Measurements from ENCODE around the gene HSPD1. TPM values are rescaled to one million over a fixed set of nuclear protein-coding genes. Genes with fewer than 3 reads are reported as not detected.
A peak's percentile ranks its signal among the peaks of the same experiment; 100 is the strongest.

HSPD1 gene
- total and polyA plus RNA-seq, 2 of the 13 experiments (the other 11 are each of a cell fraction or from before 2014, with no cell fraction given): 685 to 2,610 TPM

DNA sequence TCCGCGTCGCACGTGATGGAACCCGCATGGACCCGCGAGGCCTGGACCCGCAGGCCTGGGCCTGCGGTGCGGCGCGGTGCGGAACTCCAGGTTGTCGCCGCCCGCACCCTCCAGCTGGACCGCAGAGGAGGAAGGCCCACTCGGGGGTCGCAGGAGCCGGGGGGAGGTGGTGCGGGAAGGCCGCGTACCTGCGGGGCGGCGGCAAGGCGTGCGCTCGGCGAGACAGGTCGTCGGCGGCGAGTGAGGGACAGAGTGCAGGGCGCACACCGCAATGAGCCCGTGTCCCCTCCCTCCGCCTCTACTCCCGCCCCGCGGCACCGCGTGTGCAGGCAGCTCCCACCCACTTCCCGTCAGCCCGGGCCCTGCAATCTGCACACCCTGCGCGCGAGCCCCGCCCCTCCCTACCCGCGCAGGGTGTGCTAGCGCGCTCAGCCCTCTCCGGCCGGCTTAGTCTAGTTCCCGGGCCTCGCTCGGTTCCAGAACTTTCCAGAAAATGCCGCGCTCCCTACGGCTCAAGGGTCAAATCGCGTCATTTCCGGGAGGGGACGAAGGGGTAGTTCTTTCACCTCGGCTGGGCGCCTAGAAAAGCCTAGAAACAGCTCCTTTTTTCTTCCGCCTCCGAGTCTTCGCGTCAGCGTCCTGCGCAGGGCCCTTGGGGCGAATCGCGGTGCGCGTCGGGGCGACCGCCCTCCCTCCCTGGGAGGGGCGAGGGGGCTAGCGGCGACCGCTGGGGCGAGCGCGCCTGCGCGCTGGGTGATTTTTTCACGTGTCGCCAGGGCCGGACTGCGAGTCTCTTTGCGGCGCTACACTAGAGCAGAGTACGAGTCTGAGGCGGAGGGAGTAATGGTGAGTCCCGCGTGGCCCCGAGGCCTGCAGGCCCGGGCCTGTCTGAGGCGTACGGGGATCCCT, at the start of gene HSPD1, which contains the start of gene HSPE1 (continued):
- TF ChIP-seq, protein P1, sequence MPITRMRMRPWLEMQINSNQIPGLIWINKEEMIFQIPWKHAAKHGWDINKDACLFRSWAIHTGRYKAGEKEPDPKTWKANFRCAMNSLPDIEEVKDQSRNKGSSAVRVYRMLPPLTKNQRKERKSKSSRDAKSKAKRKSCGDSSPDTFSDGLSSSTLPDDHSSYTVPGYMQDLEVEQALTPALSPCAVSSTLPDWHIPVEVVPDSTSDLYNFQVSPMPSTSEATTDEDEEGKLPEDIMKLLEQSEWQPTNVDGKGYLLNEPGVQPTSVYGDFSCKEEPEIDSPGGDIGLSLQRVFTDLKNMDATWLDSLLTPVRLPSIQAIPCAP (CRISPR knock-in tag; IDR thresholded peaks at IDR 0.05; ENCODE audit: low read depth): 0 out of 2 replicates have a peak, but pooled peaks have one; percentile 35
- TF ChIP-seq RFX3 (CRISPR knock-in tag; IDR thresholded peaks at IDR 0.05) (no peak; the same call in 1 of the 2 replicates), HNF1B (CRISPR knock-in tag; IDR thresholded peaks at IDR 0.05) (peak; percentile 98), MED8 (CRISPR knock-in tag; IDR thresholded peaks at IDR 0.05; ENCODE audit: insufficient replicate concordance) (peak; percentile 96), ZNF143 (CRISPR knock-in tag; IDR thresholded peaks at IDR 0.05) (peak; percentile 75), ZBTB26 (CRISPR knock-in tag; IDR thresholded peaks at IDR 0.05; ENCODE audit: borderline replicate concordance) (peak; percentile 100), ZSCAN12 (CRISPR knock-in tag; IDR thresholded peaks at IDR 0.05) (peak; percentile 44; the same call in 1 of the 2 replicates), AHDC1 (CRISPR knock-in tag; IDR thresholded peaks at IDR 0.05; ENCODE audit: borderline replicate concordance) (peak; percentile 62), ZSCAN9 (CRISPR knock-in tag; IDR thresholded peaks at IDR 0.05; ENCODE audit: borderline replicate concordance) (peak; percentile 96), NR0B2 (CRISPR knock-in tag; IDR thresholded peaks at IDR 0.05) (peak; percentile 93; the same call in 1 of the 2 replicates), ZNF274 (CRISPR knock-in tag; IDR thresholded peaks at IDR 0.05) (peak; percentile 89; the same call in 1 of the 2 replicates), MXD4 (CRISPR knock-in tag; IDR thresholded peaks at IDR 0.05) (peak; percentile 94; the same call in 1 of the 2 replicates), ZNF761 (CRISPR knock-in tag; conservative IDR thresholded peaks at IDR 0.05) (peak; percentile 95), CHCHD3 (CRISPR knock-in tag; IDR thresholded peaks at IDR 0.05) (peak; percentile 97), ZBTB39 (CRISPR knock-in tag; IDR thresholded peaks at IDR 0.05) (0 out of 2 replicates have a peak, but pooled peaks have one; percentile 16)
